ENCODE measurements around the gene RBMS1.
"Not testable (repeated sequence)": the region's sequence is repeated elsewhere in the genome, so short reads cannot be mapped to it uniquely, and the experiment has no call there.

RBMS1 gene

DNA sequence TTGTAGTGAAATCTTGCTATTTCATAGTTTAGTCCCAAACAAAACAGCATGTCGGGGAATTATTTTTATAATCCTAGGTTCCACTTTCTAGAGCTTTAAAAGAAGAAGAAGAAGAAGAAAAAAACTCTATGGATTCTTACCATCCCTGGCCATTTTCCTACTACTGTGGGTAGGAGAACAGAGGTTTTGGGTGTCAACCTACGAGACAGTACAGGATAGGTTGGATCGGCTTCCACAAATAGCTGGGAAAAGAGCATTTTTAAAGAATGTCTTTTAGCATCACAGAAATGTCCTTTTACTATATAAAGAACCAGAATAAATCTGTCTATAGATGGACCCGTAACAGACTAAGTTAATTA is 65.2 kb downstream of the RBMS1 start:
- Histone ChIP-seq H3K36me3 (ENCODE audit: control insufficient read depth, insufficient read depth, low read length) (no peaks in the 10 kb centered on the region), H3K4me3 (ENCODE audit: low read depth, low read length) (no peak overlapping the region), H3K4me1 (ENCODE audit: control insufficient read depth, insufficient read depth, low read length) (no peaks in the 10 kb centered on the region), H3K9me3 (ENCODE audit: control insufficient read depth, insufficient read depth, low read length) (no peaks in the 10 kb centered on the region), H3K9ac (ENCODE audit: low read depth, low read length) (no peak overlapping the region), H3K27me3 (ENCODE audit: control insufficient read depth, insufficient read depth, low read length) (no peaks in the 10 kb centered on the region)

DNA sequence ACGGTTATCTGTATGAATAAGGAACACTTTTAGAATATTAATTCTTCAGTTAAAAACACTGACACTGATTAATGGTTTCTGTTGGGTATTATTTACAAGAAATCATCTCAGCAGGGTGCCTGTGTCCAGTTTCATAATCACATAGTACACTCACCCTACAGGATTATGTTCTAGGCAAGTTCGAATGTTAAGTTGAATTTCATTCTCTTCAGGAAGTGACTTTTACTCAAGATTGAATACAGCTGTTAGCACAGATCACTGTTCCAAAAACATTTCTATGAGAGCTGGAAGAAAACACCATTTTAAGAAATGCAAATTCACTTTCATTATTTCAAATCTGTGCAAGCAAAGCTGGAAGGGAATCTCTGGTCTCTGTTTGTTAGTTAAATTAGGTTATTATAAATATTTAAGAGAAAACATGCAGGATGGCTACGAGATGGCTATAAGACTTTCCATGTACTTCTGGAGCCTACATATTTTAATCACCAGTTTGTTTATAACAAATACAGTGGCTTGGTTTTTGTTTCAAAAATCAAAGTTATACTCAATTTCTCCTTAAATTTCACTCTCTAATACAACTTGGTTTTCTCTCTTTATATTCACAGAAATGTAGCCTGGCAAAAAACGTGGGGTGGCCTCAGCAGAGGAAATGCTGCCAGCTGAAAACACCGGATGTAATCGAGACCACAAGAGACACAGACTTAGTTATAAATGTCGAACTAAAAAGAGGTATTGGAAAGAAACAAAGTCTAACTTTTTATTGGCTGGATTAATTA is 65.8 kb downstream of the RBMS1 start:
- Histone ChIP-seq H3K4me3 (ENCODE audit: low read depth, low read length) (no peak overlapping the region), H3K4me1 (ENCODE audit: control insufficient read depth, insufficient read depth, low read length) (no peaks in the 10 kb centered on the region), H3K36me3 (ENCODE audit: control insufficient read depth, insufficient read depth, low read length) (no peaks in the 10 kb centered on the region), H3K27me3 (ENCODE audit: control insufficient read depth, insufficient read depth, low read length) (no peaks in the 10 kb centered on the region), H3K9me3 (ENCODE audit: control insufficient read depth, insufficient read depth, low read length) (no peaks in the 10 kb centered on the region), H3K9ac (ENCODE audit: low read depth, low read length) (no peak overlapping the region)

DNA sequence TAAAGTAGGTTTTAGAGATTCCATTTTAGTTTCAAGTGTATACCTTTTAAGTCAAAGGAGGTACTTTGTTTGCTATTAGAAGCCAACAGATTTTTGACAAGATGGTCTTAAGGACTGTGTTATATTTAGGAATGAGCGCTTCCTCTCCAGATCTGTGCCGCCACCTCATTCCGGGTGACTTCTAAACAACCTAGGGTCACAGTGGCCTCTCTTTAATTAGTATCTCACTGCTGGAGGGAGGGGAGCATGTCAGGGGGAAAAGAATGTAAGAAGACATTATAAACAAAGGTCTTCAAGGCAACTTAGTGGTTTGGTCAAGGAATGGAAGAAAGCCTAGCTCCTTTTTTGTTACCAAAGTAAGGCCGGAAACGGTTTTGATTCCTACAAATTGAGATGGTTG is 67.0 kb downstream of the RBMS1 start:
- Histone ChIP-seq H3K27me3 (ENCODE audit: control insufficient read depth, insufficient read depth, low read length) (no peaks in the 10 kb centered on the region), H3K9me3 (ENCODE audit: control insufficient read depth, insufficient read depth, low read length) (no peaks in the 10 kb centered on the region), H3K36me3 (ENCODE audit: control insufficient read depth, insufficient read depth, low read length) (no peaks in the 10 kb centered on the region), H3K4me3 (ENCODE audit: low read depth, low read length) (no peak overlapping the region), H3K4me1 (ENCODE audit: control insufficient read depth, insufficient read depth, low read length) (no peaks in the 10 kb centered on the region), H3K9ac (ENCODE audit: low read depth, low read length) (no peak overlapping the region)

DNA sequence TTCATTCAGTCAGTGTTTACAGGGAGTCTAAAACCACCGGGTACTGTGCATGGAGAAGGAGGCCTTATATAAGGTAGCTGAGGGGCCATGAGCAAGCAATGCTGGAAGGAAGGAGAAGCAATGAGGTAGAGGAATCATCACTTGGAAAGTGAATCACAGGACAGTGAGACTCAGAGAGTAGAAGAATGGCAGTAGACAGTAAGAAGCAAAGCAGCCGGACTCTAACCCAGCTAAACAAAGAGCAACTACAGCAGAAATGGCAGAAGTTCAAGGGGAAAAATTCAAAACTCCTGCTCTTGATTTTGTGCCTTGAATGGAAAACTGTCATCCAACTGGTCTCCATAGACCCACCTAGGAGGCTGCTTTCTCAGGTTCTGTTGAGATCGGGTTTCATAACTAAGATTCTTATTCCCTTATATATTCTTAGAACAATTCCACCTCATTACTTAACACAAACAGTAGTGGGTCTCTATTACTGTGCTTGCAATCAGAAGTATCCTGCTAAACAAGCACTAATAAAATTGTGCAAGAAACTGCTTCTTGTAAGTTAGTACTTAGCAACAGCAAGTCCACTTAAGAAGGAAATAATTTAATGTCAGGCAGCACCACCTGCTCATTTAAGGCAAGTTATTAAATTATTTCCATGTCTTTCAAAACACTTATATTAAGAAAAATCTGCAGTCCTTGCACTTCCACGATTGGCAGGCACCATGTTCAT is 68.0 kb downstream of the RBMS1 start:
- Histone ChIP-seq H3K27me3 (ENCODE audit: control insufficient read depth, insufficient read depth, low read length) (no peaks in the 10 kb centered on the region), H3K36me3 (ENCODE audit: control insufficient read depth, insufficient read depth, low read length) (no peaks in the 10 kb centered on the region), H3K9me3 (ENCODE audit: control insufficient read depth, insufficient read depth, low read length) (no peaks in the 10 kb centered on the region), H3K4me1 (ENCODE audit: control insufficient read depth, insufficient read depth, low read length) (no peaks in the 10 kb centered on the region), H3K9ac (ENCODE audit: low read depth, low read length) (no peak overlapping the region), H3K4me3 (ENCODE audit: low read depth, low read length) (no peak overlapping the region)

DNA sequence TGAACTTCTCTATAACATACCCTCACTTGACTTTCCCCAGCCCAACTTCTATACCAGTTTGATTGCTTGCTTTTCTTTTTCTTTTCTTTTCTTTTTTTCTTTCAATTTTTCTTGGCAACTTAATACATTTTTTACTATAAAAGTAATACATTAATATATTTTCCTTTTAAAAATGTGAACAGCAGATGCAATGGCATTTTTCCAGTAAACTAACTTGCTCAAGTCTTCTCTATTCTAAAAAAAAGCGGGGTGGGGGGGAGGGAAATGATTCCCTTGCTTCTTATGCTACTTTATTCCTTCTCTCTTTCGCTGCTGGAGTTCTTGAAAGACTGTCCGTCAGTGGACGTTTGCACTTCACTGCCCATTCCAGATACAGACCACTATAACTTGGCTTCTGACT is 70.5 kb downstream of the RBMS1 start:
- Histone ChIP-seq H3K9me3 (ENCODE audit: control insufficient read depth, insufficient read depth, low read length) (no peaks in the 10 kb centered on the region), H3K9ac (ENCODE audit: low read depth, low read length) (no peak overlapping the region), H3K4me1 (ENCODE audit: control insufficient read depth, insufficient read depth, low read length) (no peaks in the 10 kb centered on the region), H3K36me3 (ENCODE audit: control insufficient read depth, insufficient read depth, low read length) (no peaks in the 10 kb centered on the region), H3K27me3 (ENCODE audit: control insufficient read depth, insufficient read depth, low read length) (no peaks in the 10 kb centered on the region), H3K4me3 (ENCODE audit: low read depth, low read length) (no peak overlapping the region)

DNA sequence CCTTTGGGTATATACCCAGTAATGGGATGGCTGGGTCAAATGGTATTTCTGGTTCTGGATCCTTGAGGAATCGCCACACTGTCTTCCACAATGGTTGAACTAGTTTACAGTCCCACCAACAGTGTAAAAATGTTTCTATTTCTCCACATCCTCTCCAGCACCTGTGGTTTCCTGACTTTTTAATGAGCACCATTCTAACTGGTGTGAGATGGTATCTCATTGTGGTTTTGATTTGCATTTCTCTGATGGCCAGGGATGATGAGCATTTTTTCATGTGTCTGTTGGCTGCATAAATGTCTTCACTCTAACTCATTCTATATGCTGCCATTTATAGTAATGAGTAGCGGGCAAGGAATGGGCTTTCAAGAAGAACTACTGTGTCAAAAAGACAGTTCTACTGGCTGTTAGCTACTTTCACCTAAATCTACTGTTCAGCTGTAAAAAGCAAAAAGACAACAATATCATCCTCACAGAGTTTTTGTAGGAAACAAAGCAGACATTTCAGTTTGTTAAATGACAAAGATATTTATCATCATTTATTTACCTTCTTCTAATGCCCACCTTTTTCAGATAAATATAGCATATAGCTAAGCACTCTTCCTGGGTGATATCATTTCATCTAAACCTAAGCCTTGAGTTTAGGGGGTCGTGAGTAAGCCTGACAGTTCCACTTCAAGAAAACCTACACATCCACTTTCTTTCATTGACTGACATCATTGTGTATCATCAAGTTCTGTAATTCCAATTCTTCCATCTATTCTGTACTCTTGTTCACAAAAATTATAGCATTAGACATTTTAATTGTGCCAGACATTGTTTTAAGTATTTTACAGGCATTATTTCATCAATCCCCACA is 71.7 kb downstream of the RBMS1 start:
- not testable (repeated sequence) for H3K4me3 ChIP-seq (ENCODE audit: low read depth, low read length); H3K4me1 ChIP-seq (ENCODE audit: control insufficient read depth, insufficient read depth, low read length); H3K27me3 ChIP-seq (ENCODE audit: control insufficient read depth, insufficient read depth, low read length); H3K36me3 ChIP-seq (ENCODE audit: control insufficient read depth, insufficient read depth, low read length); H3K9ac ChIP-seq (ENCODE audit: low read depth, low read length); H3K9me3 ChIP-seq (ENCODE audit: control insufficient read depth, insufficient read depth, low read length)

DNA sequence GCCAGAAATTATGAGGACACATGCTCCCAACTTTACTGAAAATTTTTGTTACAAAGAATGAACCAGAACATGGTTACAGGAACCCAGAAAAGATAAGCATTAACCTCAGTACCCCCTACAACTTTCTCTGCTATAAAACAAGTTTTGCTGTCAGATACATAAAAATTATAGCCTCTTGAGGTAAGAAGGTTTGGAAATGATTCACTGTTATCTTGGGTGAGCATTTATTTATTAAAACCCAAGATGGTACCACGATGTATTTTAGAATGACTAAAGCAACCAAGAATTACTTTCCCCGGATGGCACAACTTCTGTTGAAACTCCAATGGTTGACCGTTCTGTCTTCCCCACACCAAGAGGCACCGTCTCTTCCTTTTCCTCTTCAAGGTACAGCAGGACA is 72.9 kb downstream of the RBMS1 start:
- Histone ChIP-seq H3K36me3 (ENCODE audit: control insufficient read depth, insufficient read depth, low read length) (no peaks in the 10 kb centered on the region), H3K4me3 (ENCODE audit: low read depth, low read length) (no peak overlapping the region), H3K9me3 (ENCODE audit: control insufficient read depth, insufficient read depth, low read length) (no peaks in the 10 kb centered on the region), H3K27me3 (ENCODE audit: control insufficient read depth, insufficient read depth, low read length) (no peaks in the 10 kb centered on the region), H3K9ac (ENCODE audit: low read depth, low read length) (no peak overlapping the region), H3K4me1 (ENCODE audit: control insufficient read depth, insufficient read depth, low read length) (no peaks in the 10 kb centered on the region)

DNA sequence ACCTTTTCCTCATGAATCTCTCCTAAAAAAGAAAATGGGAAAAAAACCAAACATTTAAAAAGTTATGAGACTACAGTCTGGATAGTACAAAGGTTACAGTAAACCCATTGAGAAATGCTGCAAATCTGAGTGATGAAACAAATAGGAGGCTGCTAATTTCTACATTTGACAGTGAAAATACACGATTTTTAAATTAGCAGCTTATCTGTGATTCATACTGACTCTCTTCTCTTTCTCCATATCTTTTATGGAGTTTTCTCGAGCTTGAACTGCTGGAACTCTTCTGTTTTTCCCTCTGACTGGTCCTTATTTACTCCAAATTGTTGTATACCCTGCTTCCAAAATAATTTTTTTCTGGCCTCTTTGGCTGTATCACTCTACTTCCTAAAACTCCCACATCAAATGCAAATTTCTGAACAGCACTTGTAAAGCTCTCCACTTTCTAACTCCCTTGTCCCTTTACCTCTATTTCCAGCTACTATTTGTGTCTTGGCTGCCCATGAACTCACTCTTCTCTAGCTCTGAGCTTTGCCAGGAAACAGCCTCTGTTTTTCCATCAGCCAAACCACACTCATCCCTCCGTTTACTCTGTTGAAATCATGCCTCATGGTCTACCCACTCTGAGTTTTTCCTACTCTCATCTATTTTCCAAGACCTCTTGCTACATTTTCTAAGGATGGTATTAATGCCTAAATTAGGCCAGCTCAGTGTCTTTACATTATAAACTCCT is 73.7 kb downstream of the RBMS1 start:
- Histone ChIP-seq H3K9me3 (ENCODE audit: control insufficient read depth, insufficient read depth, low read length) (no peaks in the 10 kb centered on the region), H3K9ac (ENCODE audit: low read depth, low read length) (no peak overlapping the region), H3K27me3 (ENCODE audit: control insufficient read depth, insufficient read depth, low read length) (no peaks in the 10 kb centered on the region), H3K36me3 (ENCODE audit: control insufficient read depth, insufficient read depth, low read length) (no peaks in the 10 kb centered on the region), H3K4me3 (ENCODE audit: low read depth, low read length) (no peak overlapping the region), H3K4me1 (ENCODE audit: control insufficient read depth, insufficient read depth, low read length) (no peaks in the 10 kb centered on the region)

DNA sequence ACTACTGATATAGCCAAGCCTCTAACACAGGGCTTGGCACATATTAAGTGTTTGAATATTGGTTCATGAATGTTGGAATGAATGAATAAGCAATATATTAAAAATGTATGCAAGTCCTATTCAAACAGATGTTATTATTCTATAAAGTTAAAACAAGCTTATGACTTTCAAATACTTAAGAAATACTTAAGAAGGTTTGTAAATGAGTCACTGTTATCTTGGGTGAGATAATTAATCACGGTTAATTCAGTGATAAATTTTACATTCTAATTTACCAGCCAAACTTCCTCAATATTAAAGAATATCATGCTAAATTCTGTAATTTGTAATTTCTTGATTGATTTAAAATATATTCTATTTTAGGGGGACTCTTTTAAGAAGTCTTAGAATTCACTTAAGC is 74.8 kb downstream of the RBMS1 start:
- no peaks in the 10 kb centered on the region for H3K36me3 ChIP-seq (ENCODE audit: control insufficient read depth, insufficient read depth, low read length)
- no peaks in the 10 kb centered on the region for H3K27me3 ChIP-seq (ENCODE audit: control insufficient read depth, insufficient read depth, low read length)
- H3K9ac ChIP-seq (ENCODE audit: low read depth, low read length): no peak overlapping the region
- H3K4me1 ChIP-seq (ENCODE audit: control insufficient read depth, insufficient read depth, low read length): no peaks in the 10 kb centered on the region
- H3K9me3 ChIP-seq (ENCODE audit: control insufficient read depth, insufficient read depth, low read length): no peaks in the 10 kb centered on the region
- H3K4me3 ChIP-seq (ENCODE audit: low read depth, low read length): no peak overlapping the region

DNA sequence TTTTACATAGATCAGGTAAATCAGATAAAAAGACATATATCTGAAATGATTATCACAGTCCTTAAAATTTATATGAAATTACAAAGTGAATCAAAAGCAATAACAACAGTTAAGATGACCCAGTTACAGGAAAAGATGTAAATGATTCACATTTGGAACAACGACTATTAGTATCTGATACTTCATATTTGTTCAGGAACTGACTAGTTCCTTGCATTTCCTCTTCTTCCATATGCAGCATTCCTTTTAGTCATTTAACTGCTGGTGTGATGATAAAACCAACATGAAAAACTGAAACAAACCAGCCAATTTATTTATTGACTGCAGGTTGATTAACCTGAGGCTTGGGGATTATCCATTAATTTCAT is 75.2 kb downstream of the RBMS1 start:
- Histone ChIP-seq H3K36me3 (ENCODE audit: control insufficient read depth, insufficient read depth, low read length) (no peaks in the 10 kb centered on the region), H3K9me3 (ENCODE audit: control insufficient read depth, insufficient read depth, low read length) (no peaks in the 10 kb centered on the region), H3K4me1 (ENCODE audit: control insufficient read depth, insufficient read depth, low read length) (no peaks in the 10 kb centered on the region), H3K4me3 (ENCODE audit: low read depth, low read length) (no peak overlapping the region), H3K9ac (ENCODE audit: low read depth, low read length) (no peak overlapping the region), H3K27me3 (ENCODE audit: control insufficient read depth, insufficient read depth, low read length) (no peaks in the 10 kb centered on the region)

DNA sequence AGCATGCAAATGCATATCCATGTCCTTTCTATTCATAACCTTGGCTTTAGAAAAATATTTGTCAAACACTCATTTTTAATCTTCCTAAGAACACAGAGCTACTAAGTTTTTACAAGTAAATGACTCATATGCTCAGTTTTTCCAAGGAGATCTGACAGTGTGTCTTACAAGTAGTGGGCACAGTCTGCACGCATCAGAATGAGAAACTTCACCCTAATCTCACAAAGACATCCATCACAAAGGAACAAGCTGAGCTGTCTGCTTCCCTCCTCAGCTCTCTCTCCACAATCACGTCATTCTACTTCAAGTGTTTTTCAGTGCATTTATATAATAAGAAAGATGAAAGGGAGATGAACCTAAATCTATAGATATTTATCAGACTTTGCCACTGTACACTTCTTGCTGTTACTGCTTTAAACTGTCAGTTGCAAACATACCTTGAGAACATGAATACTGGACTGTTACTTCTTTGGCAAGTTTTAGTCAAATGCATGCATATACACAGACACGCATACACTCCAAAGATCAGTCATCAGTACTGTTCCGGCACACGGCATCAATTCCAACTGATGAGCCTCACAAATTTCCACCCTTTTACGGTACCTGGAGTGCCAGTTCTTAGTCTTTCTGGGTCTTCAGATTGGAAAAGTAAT is 75.7 kb downstream of the RBMS1 start:
- Histone ChIP-seq H3K4me1 (ENCODE audit: control insufficient read depth, insufficient read depth, low read length) (no peaks in the 10 kb centered on the region), H3K36me3 (ENCODE audit: control insufficient read depth, insufficient read depth, low read length) (no peaks in the 10 kb centered on the region), H3K27me3 (ENCODE audit: control insufficient read depth, insufficient read depth, low read length) (no peaks in the 10 kb centered on the region), H3K9me3 (ENCODE audit: control insufficient read depth, insufficient read depth, low read length) (no peaks in the 10 kb centered on the region), H3K9ac (ENCODE audit: low read depth, low read length) (no peak overlapping the region), H3K4me3 (ENCODE audit: low read depth, low read length) (no peak overlapping the region)
